A673 (cell line): ENCODE measurements around the gene DIS3L2. TPM values are rescaled to one million over a fixed set of nuclear protein-coding genes. Genes with fewer than 3 reads are reported as not detected.

Experiments
- BruUV-seq: library from RNA; stranded (reverse); fragments of 400-500 nt; replicated peaks from 2 replicates; lab custom pipeline; 2021; lab: Mats Ljungman, UMichigan
- CTCF ChIA-PET: fragments of 300-600 bp; sonication (Branson Sonifier 250); formaldehyde crosslinking; loops from one replicate; lab custom pipeline; 2022; ENCODE audit warnings: antibody characterized with exemption; lab: Charles Lee
- POLR2A ChIA-PET: fragments of 300-600 bp; sonication (Branson Sonifier 250); formaldehyde crosslinking; loops from one replicate; lab custom pipeline; 2022; ENCODE audit warnings: antibody characterized with exemption; ENCODE audit not compliant: low non-redundant PET; lab: Charles Lee
- DNase-seq: peaks from one replicate; pipeline ENCODE4 v3.0.0-alpha.2; 2015; ENCODE audit warnings: low spot score
- H3K27ac ChIP-seq: fragments of 200-600 bp; sonication (generic); 2 replicates; pipeline ENCODE4 v1.5.1; 2016; ENCODE audit warnings: mixed run types, low read depth, mild to moderate bottlenecking, mixed read lengths, antibody characterized with exemption, low read length; ENCODE audit not compliant: poor library complexity, severe bottlenecking
- H3K27me3 ChIP-seq: fragments of 200-600 bp; sonication (generic); replicated peaks from 2 replicates; pipeline ENCODE4 v1.6.1; 2017; ENCODE audit warnings: mixed run types, low read depth, mild to moderate bottlenecking, mixed read lengths, antibody characterized with exemption, low read length; ENCODE audit not compliant: insufficient read depth, poor library complexity
- H3K36me3 ChIP-seq: fragments of 200-600 bp; sonication (generic); 2 replicates; pipeline ENCODE4 v1.6.1; 2016; ENCODE audit warnings: mixed run types, mild to moderate bottlenecking, mixed read lengths, antibody characterized with exemption, low read length; ENCODE audit not compliant: insufficient read depth, poor library complexity, severe bottlenecking
- H3K4me1 ChIP-seq: fragments of 200-600 bp; sonication (generic); 2 replicates; pipeline ENCODE4 v1.6.1; 2017; ENCODE audit warnings: mixed run types, mild to moderate bottlenecking, mixed read lengths, antibody characterized with exemption, low read length; ENCODE audit not compliant: insufficient read depth, poor library complexity, severe bottlenecking
- H3K4me3 ChIP-seq: fragments of 200-600 bp; sonication (generic); 2 replicates; pipeline ENCODE4 v1.5.1; 2016; ENCODE audit warnings: low read depth, mixed run types, mild to moderate bottlenecking, mixed read lengths, low read length; ENCODE audit not compliant: poor library complexity, severe bottlenecking
- H3K9me3 ChIP-seq: fragments of 200-600 bp; sonication (generic); 2 replicates; pipeline ENCODE4 v1.6.1; 2016; ENCODE audit warnings: mixed run types, low read depth, mild to moderate bottlenecking, mixed read lengths, antibody characterized with exemption, low read length; ENCODE audit not compliant: poor library complexity, severe bottlenecking
- EZH2 ChIP-seq: fragments of 200-600 bp; sonication (generic); IDR thresholded peaks from 2 replicates; pipeline ENCODE4 v1.6.1; 2017; ENCODE audit warnings: borderline replicate concordance, low read depth, mild to moderate bottlenecking, mixed read lengths, antibody characterized with exemption, low read length; ENCODE audit not compliant: poor library complexity, severe bottlenecking
- intact Hi-C: fragments of 100-400 bp; cut with micrococcal nuclease; formaldehyde crosslinking; loops from one replicate; pipeline ENCODE4 v1.10.0; 2022; ENCODE audit not compliant: unreplicated experiment
- total RNA-seq: library from RNA; stranded (reverse); gene quantifications from 2 replicates; pipeline ENCODE4 v1.2.3, GENCODE V29; 2021
- TF ChIP-seq, protein P1 (sequence below): fragments of 300-800, 200-600 bp; sonication (generic); conservative IDR thresholded peaks from 2 replicates; pipeline ENCODE4 v1.5.1; 2017; ENCODE audit warnings: low read depth, mild to moderate bottlenecking, antibody characterized with exemption, low read length, moderate library complexity, mixed read lengths

DIS3L2 gene
- total RNA-seq, 1 experiment from 2014 or later, result 38.7 TPM

DNA sequence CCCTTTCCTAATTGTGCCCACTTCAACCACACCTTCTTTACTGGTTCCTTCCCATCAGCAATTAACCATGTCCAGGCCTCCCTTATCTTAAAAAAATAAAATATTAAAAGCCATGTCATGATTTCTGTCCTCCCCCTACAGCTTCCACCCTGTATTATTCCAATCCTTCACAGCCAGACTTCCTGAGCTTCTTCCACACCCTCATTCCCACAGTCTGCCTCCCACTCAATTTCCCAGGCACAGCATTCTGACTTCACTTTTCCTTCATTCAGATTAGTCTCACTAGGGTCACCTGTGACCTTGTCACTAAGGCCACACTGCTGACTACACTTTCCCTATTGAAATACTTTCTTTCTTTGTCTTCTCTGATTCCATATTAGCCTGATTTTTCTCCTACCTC lies 159.4 kb downstream of the DIS3L2 start:
- CTCF ChIA-PET, result no interaction called here
- Histone ChIP-seq H3K36me3 (no peaks in the 10 kb centered on the region), H3K4me1 (no peaks in the 10 kb centered on the region), H3K4me3 (no peak overlapping the region), H3K27ac (no peak overlapping the region), H3K27me3 (no peaks in the 10 kb centered on the region), H3K9me3 (no peaks in the 10 kb centered on the region)
- BruUV-seq, result no TSS peak
- intact Hi-C loops, result no loop called here
- no peak for DNase-seq
- POLR2A ChIA-PET, result no interaction called here
- TF ChIP-seq, protein P1, sequence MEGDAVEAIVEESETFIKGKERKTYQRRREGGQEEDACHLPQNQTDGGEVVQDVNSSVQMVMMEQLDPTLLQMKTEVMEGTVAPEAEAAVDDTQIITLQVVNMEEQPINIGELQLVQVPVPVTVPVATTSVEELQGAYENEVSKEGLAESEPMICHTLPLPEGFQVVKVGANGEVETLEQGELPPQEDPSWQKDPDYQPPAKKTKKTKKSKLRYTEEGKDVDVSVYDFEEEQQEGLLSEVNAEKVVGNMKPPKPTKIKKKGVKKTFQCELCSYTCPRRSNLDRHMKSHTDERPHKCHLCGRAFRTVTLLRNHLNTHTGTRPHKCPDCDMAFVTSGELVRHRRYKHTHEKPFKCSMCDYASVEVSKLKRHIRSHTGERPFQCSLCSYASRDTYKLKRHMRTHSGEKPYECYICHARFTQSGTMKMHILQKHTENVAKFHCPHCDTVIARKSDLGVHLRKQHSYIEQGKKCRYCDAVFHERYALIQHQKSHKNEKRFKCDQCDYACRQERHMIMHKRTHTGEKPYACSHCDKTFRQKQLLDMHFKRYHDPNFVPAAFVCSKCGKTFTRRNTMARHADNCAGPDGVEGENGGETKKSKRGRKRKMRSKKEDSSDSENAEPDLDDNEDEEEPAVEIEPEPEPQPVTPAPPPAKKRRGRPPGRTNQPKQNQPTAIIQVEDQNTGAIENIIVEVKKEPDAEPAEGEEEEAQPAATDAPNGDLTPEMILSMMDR, result no peak
- TF ChIP-seq EZH2, result no peak

DNA sequence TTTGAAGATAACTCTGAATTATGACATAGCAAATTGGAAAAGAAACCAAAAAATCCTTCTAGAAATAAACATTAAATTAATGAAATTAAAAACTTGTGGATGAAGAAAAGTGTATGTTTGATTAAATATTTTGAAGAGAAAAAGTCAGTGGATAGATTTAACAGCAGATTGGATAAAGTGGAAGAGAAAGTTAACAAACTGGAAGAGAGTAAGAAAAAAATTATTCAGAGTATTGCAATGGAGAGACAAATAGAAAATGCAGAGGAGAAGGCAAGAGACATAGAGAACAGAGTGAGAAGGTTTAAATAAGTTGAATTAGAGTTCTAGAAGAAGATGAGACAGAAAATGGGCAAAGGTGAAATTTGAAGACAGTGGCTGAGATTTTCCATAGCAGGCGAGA lies 162.8 kb downstream of the DIS3L2 start:
- Histone ChIP-seq H3K27ac (no peak overlapping the region), H3K9me3 (no peaks in the 10 kb centered on the region), H3K36me3 (no peaks in the 10 kb centered on the region), H3K27me3 (no peaks in the 10 kb centered on the region), H3K4me3 (no peak overlapping the region), H3K4me1 (no peaks in the 10 kb centered on the region)
- POLR2A ChIA-PET, result no interaction called here
- BruUV-seq, result no TSS peak
- DNase-seq, result no peak
- CTCF ChIA-PET, result no interaction called here
- TF ChIP-seq EZH2, result no peak
- TF ChIP-seq, protein P1, result no peak
- intact Hi-C loops, result no loop called here

DNA sequence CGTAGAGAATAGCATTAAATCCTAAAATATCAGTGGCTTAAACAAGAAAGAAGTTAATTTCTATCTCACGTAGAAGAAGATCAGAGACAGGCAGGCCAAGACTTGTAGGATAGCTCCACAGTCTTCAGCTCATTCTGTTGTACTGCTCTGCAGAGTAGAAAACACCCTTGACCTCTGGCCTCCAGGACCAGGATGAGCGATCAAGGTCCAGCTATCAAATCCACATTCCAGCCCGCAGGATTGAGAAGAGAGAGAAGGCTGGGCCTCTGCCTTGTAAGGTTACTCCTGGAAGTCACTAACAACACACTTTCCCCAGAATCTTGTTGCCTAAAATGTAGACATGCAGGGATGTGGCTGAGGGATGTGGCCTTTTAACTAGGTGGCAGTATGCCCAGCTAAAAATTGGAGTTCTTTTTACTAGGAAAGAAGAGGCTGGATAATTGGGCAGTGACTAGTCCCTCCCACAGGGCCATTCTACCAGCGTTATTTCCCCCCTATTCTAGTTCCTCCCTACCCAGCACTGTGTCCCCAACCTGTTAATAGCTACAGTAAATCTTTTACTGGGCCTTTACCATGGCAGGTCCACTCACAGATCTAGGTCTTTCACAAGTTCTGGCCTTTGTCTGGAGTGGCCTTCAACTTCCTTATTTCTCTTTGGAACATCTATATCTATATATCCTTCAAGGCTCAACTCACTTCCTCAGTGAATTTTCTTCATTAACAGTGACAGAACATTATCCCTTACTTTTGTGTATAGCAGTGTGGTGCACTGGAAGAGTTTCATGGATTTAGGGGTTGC lies 165.0 kb downstream of the DIS3L2 start:
- H3K4me1 ChIP-seq, result no peaks in the 10 kb centered on the region
- H3K27ac ChIP-seq, result no peak overlapping the region
- ChIA-PET POLR2A (no interaction called here), CTCF (no interaction called here)
- TF ChIP-seq, protein P1, result no peak
- no peak for TF ChIP-seq EZH2
- intact Hi-C loops, result no loop called here
- H3K4me3 ChIP-seq, result no peak overlapping the region
- peaks cover 3% of the 10 kb centered on the region for H3K36me3 ChIP-seq
- no TSS peak for BruUV-seq
- peak; percentile 7 for DNase-seq
- H3K27me3 ChIP-seq, result no peaks in the 10 kb centered on the region
- no peaks in the 10 kb centered on the region for H3K9me3 ChIP-seq
